ENCODE measurements around the gene KDM3A. TPM values are rescaled to one million over a fixed set of nuclear protein-coding genes. Genes with fewer than 3 reads are reported as not detected.
A peak's percentile ranks its signal among the peaks of the same experiment; 100 is the strongest.

The KDM3A gene
- total and polyA plus RNA-seq, 2 experiments from 2014 or later, result 8.9 to 21.8 TPM

DNA sequence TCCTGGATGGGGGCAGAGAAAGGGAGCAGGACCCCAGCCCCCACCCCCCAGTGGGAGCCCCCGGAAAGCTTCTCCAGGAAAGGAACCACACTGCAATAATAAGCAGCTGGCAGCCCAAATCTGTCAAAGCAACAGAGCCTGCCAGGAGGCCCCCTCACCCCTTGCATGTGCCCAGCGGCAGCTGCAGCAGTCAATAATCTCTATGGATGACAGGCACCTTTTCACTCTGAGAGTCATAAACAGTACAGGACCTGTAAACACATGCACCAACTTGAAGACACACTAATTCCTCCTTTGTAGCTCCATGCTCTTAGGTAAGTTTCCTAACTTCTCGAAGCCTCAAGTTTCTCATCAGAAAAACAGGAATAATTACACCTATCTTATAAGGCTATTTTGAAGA lies 26.2 kb upstream of the KDM3A start (continued):
- TF ChIP-seq, protein P1, sequence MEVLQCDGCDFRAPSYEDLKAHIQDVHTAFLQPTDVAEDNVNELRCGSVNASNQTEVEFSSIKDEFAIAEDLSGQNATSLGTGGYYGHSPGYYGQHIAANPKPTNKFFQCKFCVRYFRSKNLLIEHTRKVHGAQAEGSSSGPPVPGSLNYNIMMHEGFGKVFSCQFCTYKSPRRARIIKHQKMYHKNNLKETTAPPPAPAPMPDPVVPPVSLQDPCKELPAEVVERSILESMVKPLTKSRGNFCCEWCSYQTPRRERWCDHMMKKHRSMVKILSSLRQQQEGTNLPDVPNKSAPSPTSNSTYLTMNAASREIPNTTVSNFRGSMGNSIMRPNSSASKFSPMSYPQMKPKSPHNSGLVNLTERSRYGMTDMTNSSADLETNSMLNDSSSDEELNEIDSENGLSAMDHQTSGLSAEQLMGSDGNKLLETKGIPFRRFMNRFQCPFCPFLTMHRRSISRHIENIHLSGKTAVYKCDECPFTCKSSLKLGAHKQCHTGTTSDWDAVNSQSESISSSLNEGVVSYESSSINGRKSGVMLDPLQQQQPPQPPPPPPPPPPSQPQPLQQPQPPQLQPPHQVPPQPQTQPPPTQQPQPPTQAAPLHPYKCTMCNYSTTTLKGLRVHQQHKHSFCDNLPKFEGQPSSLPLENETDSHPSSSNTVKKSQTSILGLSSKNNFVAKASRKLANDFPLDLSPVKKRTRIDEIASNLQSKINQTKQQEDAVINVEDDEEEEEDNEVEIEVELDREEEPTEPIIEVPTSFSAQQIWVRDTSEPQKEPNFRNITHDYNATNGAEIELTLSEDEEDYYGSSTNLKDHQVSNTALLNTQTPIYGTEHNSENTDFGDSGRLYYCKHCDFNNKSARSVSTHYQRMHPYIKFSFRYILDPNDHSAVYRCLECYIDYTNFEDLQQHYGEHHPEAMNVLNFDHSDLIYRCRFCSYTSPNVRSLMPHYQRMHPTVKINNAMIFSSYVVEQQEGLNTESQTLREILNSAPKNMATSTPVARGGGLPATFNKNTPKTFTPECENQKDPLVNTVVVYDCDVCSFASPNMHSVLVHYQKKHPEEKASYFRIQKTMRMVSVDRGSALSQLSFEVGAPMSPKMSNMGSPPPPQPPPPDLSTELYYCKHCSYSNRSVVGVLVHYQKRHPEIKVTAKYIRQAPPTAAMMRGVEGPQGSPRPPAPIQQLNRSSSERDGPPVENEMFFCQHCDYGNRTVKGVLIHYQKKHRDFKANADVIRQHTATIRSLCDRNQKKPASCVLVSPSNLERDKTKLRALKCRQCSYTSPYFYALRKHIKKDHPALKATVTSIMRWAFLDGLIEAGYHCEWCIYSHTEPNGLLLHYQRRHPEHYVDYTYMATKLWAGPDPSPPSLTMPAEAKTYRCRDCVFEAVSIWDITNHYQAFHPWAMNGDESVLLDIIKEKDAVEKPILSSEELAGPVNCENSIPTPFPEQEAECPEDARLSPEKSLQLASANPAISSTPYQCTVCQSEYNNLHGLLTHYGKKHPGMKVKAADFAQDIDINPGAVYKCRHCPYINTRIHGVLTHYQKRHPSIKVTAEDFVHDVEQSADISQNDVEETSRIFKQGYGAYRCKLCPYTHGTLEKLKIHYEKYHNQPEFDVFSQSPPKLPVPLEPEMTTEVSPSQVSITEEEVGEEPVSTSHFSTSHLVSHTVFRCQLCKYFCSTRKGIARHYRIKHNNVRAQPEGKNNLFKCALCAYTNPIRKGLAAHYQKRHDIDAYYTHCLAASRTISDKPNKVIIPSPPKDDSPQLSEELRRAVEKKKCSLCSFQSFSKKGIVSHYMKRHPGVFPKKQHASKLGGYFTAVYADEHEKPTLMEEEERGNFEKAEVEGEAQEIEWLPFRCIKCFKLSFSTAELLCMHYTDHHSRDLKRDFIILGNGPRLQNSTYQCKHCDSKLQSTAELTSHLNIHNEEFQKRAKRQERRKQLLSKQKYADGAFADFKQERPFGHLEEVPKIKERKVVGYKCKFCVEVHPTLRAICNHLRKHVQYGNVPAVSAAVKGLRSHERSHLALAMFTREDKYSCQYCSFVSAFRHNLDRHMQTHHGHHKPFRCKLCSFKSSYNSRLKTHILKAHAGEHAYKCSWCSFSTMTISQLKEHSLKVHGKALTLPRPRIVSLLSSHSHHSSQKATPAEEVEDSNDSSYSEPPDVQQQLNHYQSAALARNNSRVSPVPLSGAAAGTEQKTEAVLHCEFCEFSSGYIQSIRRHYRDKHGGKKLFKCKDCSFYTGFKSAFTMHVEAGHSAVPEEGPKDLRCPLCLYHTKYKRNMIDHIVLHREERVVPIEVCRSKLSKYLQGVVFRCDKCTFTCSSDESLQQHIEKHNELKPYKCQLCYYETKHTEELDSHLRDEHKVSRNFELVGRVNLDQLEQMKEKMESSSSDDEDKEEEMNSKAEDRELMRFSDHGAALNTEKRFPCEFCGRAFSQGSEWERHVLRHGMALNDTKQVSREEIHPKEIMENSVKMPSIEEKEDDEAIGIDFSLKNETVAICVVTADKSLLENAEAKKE (CRISPR knock-in tag; IDR thresholded peaks at IDR 0.05), result no peak

DNA sequence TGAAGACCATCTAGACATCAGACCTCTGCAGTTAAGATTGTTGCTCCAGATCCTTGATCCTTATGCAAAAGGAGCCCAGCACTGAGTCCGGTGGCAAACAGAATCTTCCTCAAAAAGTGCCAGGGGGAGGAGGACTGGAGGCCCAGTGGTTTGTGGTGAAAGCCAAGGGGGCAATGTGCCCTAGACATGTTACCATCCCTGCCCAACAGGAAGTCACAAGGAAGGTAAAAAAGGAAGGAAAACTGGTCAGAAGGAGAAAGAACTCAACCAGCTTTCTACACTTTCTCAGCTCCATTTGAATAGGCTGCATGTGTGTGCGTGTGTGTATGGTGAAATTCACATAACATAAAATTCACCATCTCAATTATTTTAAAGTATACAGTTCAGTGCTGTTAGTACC lies 25.0 kb upstream of the KDM3A start:
- no peak for ATAC-seq
- TF ChIP-seq, protein P2, sequence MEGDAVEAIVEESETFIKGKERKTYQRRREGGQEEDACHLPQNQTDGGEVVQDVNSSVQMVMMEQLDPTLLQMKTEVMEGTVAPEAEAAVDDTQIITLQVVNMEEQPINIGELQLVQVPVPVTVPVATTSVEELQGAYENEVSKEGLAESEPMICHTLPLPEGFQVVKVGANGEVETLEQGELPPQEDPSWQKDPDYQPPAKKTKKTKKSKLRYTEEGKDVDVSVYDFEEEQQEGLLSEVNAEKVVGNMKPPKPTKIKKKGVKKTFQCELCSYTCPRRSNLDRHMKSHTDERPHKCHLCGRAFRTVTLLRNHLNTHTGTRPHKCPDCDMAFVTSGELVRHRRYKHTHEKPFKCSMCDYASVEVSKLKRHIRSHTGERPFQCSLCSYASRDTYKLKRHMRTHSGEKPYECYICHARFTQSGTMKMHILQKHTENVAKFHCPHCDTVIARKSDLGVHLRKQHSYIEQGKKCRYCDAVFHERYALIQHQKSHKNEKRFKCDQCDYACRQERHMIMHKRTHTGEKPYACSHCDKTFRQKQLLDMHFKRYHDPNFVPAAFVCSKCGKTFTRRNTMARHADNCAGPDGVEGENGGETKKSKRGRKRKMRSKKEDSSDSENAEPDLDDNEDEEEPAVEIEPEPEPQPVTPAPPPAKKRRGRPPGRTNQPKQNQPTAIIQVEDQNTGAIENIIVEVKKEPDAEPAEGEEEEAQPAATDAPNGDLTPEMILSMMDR (conservative IDR thresholded peaks at IDR 0.05; ENCODE audit: low read depth in 2 of 2), result no peak
- TF ChIP-seq STAT1 (IDR thresholded peaks at IDR 0.05; ENCODE audit: unreplicated experiment) (no peak), CREB1 (CRISPR knock-in tag; IDR thresholded peaks at IDR 0.05; ENCODE audit: low read depth) (no peak), EZH2 (IDR thresholded peaks at IDR 0.05; ENCODE audit: low read depth, unreplicated experiment) (no peak), POLR2AphosphoS5 (IDR thresholded peaks at IDR 0.05; ENCODE audit: low read depth) (no peak)
- TF ChIP-seq, protein P3, sequence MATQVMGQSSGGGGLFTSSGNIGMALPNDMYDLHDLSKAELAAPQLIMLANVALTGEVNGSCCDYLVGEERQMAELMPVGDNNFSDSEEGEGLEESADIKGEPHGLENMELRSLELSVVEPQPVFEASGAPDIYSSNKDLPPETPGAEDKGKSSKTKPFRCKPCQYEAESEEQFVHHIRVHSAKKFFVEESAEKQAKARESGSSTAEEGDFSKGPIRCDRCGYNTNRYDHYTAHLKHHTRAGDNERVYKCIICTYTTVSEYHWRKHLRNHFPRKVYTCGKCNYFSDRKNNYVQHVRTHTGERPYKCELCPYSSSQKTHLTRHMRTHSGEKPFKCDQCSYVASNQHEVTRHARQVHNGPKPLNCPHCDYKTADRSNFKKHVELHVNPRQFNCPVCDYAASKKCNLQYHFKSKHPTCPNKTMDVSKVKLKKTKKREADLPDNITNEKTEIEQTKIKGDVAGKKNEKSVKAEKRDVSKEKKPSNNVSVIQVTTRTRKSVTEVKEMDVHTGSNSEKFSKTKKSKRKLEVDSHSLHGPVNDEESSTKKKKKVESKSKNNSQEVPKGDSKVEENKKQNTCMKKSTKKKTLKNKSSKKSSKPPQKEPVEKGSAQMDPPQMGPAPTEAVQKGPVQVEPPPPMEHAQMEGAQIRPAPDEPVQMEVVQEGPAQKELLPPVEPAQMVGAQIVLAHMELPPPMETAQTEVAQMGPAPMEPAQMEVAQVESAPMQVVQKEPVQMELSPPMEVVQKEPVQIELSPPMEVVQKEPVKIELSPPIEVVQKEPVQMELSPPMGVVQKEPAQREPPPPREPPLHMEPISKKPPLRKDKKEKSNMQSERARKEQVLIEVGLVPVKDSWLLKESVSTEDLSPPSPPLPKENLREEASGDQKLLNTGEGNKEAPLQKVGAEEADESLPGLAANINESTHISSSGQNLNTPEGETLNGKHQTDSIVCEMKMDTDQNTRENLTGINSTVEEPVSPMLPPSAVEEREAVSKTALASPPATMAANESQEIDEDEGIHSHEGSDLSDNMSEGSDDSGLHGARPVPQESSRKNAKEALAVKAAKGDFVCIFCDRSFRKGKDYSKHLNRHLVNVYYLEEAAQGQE (IDR thresholded peaks at IDR 0.05; ENCODE audit: unreplicated experiment), result no peak

More for the DNA sequence above, 25.0 kb upstream of the KDM3A start:
- peaks cover 2% of the 10 kb centered on the region; the same call in 2 of the 3 replicates for H3K9me3 Mint-ChIP-seq
- Histone ChIP-seq H4K20me1 (replicated peaks; ENCODE audit: insufficient read depth) (no peaks in the 10 kb centered on the region), H3K27me3 (ENCODE audit: insufficient read depth) (no peaks in the 10 kb centered on the region), H3K79me2 (replicated peaks; ENCODE audit: insufficient read depth) (no peaks in the 10 kb centered on the region), H3F3A (replicated peaks; ENCODE audit: low read depth) (no peaks in the 10 kb centered on the region), H3K4me2 (no peak overlapping the region), H3K36me3 (ENCODE audit: insufficient read depth) (no peaks in the 10 kb centered on the region), H3K9me2 (ENCODE audit: insufficient read depth) (peaks cover 4% of the 10 kb centered on the region; the same call in 1 of the 2 replicates), H3K27ac (ENCODE audit: low read depth) (no peak overlapping the region), H2AFZ (peak overlapping the region; percentile 38; the same call in 1 of the 2 replicates), H3K4me3 (no peak overlapping the region), H3K4me1 (ENCODE audit: insufficient read depth) (no peaks in the 10 kb centered on the region)
- H3K27ac Mint-ChIP-seq, result no peak overlapping the region
- H3K27me3 Mint-ChIP-seq (ENCODE audit: insufficient read depth, low read depth, poor library complexity), result peaks cover 2% of the 10 kb centered on the region
- peaks cover 6% of the 10 kb centered on the region for H3K4me1 Mint-ChIP-seq
- no peak overlapping the region for H3K4me3 Mint-ChIP-seq
- DNase-seq (ENCODE audit: low spot score), result no peak
- H3K36me3 Mint-ChIP-seq (ENCODE audit: low read depth), result no peaks in the 10 kb centered on the region
